Left hindlimb (tissue), 1 donor: ENCODE measurements around the gene LDB3.
A peak's percentile ranks its signal among the peaks of the same experiment; 100 is the strongest.

Experiments
- DNase-seq: peaks from one replicate; pipeline ENCODE4 v3.0.0-alpha.2; 2018

The LDB3 gene

DNA sequence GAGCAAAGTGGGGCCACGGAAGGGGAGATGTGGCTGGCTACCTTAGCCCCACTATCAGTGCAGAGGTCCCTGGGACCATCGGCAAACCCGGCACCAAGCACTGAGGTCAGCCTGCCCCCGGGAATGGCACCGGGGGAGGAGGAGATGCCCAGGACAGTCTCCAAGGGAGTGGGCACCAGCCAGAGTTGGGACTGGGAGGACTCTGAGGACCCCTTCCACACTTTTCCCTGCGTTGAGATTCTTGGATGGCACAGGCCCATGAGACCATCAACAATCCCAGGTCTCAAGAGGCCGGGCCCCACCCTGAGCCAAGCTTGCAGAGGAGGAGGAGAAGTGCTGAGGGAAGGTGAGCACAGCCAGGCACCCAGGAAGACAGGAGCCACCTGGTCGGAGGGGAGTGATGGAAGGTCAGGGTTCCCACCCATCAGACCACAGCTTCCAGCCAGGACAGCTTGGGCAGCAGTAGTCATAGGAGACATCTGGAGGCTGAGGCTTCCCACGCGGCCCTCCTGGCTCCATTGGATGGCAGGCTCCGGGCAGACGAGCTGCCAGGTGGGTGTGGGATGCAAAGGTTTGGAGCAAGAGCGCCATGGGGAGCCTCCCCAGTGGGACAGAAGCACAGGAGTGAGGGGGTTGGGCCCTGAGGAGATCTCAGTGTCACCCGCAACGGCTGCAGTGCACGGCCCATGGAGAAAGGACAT lies 16.5 kb upstream of the LDB3 start:
- DNase-seq, result no peak

DNA sequence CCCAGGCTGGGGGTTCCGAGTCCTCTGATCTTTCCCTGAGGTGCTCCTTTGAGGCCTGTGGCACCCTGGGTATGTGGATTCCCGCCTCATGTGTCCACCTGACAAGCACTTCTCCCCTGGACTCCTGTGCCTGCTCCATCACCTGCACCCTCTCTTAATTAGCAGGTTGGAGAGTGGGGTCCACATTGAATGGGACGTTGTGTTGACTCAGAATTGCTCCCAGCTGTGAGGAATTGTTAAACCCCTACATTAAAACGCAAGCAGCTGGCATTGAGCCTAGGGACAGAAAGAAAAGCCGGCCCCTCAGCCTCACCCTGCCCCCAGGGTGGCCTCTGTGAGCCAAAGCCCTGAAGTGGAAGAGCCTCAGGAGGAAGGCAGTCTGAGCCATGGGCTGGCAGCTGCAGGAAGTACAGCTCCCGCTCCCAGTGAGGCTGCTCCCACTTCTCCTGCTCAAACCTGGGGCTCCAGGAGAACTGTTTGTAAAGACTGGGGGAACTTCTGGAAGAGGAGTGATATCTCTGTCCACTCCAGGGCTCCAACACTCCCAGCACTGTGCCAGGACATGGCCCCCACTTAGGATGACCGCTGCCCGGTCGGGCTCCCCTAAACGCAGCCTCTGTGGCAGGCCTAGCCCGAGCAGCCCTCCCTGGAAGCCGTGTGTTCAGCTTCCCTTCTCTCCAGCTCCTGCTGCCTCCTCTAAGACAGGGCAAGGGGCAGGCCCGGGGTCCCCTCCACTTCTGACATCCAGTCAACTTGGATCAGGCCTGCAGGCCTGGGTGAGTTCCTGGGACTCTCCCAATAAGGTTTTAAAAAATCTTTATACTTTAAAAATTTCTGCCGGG lies 15.7 kb upstream of the LDB3 start:
- no peak for DNase-seq

DNA sequence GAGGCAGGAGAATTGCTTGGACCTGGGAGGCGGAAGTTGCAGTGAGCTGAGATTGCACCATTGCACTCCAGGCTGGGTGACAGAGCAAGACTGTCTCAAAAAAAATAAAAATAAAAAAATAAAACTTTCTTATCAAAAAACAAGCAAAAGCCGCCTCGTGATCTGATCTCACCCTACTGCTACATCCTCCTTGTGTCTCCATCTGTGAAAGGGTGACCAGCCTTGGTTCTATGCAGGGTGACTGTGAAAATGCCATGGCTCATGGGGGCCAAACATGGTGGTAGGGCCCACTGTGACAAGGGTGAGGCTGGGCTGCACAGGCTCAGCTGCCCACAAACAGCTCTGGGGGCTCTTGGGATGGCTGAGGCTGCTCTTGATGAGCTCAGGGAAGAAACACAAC lies 14.9 kb upstream of the LDB3 start:
- no peak for DNase-seq

DNA sequence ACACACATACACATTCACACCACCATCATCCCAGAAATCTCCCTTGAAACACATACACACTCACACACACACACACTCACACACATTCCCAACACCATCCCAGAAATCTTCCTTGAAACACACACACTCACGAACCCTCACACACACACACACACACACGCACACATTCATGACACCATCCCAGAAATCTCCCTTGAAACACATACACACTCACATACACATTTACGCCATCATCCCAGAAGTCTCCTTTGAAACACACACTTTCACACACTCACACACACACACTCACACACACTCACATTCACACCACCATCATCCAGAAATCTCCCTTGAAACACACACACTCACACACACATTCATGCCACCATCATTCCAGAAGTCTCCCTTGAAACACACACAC lies 14.3 kb upstream of the LDB3 start:
- no peak for DNase-seq

DNA sequence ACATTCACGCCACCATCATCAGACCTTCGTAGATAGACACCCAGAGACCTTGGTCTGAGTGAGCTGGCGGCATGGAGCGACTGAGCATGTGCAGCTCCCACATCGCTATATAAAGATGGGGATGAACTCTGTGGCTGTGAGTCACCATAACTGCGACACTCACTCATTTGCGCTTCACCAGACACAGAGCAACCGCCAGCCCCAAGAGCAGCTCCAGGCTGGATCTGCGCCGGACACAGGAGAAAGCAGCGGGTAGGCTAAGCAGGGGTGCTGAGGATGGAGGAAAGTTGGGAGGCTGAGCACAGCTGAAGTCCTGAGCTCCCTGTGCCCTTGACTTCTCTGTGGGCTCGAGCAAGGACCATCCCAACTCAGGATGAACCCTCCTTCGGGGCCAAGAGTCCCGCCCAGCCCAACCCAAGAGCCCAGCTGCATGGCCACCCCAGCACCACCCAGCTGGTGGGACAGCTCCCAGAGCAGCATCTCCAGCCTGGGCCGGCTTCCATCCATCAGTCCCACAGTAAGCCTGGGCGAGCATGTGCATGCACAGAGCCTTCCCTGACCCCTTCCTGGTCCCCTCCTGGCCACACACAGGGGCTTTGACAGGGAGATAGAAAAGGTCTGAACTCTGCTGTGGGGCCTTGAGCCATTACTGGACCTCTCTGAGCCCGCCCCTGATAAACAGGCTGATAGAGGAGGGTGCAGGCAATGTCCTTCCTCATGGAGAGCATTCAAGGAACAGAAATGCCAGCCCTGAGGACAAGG lies 13.7 kb upstream of the LDB3 start, which contains the start of gene OPN4:
Gene OPN4, plus strand, starts transcription at position 137 of the 762 bp plus-strand sequence. Its CDS starts 237 bp downstream, at position 374.
- peak; percentile 18 for DNase-seq

DNA sequence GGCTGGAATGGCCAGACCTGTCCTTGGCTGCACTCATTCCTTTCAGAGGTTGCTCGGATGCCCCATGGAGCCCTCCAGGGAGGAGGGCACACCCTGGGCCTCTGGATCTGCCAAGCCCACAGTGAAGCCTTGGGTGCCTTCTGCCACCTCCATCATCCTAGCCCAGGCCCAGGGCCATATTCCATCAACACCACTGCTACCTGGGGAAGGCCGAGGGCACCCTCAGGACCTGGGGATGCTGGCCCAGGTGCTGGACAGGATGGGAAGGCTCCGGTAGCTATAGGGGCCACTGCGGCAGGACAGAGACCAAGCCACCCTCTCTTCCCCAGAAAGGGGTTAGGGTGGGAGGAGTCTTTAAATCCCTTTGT lies 13.2 kb upstream of the LDB3 start:
- peak; percentile 1 for DNase-seq

DNA sequence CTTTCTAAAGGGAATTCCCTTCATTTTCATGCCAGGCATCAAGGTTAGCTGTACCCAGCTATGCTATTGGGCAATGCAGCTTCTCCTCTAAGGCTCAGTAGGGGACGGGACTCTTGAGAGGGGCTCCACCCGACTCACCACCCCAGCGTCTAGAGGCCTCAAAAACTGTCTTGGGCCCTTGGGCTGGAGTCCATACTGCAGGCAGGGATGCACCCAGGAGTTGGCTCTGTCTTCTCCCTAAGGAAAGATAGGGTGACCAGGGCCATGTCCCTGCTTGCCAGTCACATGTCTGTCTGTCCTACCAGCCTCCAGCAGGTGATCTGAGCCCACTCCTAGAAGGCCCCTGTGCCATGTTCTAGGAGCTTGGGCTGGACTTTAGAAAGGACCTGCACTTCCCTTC lies 12.7 kb upstream of the LDB3 start:
- peak; percentile 10 for DNase-seq

DNA sequence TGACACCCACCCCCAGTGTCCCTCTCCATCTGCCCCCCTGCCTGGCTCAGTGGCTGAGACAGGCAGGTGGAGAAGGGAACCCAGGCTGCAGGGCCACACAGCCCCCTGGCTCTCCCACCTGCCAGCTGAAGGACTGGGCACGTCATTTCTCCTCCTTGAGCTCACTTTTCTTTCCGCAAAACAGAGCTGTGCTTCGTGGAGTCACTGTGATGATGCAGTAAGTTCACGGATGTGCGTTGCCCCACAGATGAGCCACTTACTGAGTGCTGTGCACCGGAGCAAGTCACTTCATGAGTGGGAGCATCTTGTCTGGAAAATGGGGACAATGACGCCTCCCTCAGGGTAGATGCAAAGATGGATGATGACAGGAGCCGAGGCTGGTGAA lies 11.3 kb upstream of the LDB3 start:
- DNase-seq, result peak; percentile 15

DNA sequence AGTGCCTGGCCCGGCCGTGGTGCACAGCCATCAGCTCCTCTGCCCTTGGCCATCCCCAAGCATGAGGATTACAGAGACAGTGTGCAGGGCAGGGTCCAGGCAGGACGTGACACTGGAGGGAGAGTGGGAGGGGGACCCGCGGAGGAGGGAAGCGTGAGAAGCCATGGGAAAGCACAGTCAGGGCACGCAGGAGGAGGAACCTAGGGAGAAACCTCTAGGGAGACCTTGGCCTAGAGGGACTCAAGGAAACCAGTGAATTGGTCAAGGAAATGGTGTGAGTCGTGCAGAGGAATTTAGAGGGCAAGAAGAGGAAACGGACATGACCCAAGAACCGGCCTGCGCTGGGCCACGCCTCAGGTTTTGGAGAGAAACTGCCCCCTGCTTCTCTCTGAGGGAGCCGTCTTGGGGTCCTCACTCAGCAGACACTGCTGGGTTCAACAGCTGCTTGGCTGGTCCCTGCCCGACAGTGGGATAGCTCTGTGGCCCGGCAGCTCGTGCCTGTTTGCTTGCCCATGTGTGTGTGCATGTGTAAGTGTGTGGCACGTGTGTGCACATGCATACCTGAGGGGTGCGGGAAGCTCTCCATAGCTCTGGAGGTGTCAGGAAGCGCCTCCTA lies 10.8 kb upstream of the LDB3 start:
- peak; percentile 10 for DNase-seq

DNA sequence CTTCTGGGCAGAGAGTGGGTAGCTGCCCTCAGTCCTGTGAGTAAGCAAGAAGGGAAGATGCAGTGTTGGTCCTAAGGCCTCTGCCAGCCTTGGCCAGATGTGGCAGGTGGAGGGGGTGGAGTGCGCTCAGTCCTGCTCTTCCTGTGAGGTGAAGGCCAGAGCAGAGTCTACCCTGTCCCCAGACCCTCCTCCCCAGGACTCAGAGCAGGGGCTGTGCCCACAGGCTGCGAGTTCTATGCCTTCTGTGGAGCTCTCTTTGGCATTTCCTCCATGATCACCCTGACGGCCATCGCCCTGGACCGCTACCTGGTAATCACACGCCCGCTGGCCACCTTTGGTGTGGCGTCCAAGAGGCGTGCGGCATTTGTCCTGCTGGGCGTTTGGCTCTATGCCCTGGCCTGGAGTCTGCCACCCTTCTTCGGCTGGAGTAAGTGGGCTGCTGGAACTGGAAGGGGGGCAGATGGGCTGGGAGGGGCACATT lies 10.0 kb upstream of the LDB3 start:
- peak; percentile 5 for DNase-seq

DNA sequence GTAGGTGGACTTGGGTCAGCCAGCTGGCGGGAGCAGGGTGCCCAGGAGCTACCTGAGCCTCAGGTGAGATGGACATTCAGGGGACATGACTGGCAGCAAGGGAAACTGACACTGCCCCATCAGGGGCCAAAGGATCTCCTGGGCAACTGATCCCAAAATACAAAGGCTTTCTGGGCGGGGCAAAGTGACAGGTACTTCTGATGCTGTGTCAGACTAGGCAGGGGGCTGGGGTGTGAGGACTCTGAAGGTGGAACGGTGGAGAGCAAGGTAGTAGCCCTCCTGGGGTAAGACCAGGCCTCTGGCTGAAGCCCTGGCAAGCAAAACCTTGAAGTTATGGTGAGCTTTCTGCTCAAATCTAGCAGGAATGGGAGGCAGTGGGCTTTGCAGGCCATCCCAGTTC lies 9.6 kb upstream of the LDB3 start:
- peak; percentile 18 for DNase-seq

DNA sequence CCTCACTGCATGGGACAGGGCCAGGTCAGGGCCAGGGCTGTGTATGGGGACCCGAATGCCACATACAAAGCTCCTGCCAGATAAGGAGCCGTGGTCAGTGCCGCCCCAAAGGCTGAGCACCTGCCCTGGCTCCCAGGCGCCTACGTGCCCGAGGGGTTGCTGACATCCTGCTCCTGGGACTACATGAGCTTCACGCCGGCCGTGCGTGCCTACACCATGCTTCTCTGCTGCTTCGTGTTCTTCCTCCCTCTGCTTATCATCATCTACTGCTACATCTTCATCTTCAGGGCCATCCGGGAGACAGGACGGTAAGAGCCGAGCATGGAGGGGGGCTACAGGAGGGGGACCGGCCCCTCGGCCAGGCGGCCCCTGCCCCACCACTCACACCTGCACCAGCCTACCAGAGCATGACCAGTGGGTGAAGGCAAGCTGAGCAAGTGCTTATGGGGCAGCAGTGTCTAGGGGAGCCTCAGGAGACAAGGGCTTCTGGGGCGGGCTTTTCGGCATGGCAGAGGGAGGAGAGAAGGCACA lies 9.1 kb upstream of the LDB3 start:
- DNase-seq, result peak; percentile 13

DNA sequence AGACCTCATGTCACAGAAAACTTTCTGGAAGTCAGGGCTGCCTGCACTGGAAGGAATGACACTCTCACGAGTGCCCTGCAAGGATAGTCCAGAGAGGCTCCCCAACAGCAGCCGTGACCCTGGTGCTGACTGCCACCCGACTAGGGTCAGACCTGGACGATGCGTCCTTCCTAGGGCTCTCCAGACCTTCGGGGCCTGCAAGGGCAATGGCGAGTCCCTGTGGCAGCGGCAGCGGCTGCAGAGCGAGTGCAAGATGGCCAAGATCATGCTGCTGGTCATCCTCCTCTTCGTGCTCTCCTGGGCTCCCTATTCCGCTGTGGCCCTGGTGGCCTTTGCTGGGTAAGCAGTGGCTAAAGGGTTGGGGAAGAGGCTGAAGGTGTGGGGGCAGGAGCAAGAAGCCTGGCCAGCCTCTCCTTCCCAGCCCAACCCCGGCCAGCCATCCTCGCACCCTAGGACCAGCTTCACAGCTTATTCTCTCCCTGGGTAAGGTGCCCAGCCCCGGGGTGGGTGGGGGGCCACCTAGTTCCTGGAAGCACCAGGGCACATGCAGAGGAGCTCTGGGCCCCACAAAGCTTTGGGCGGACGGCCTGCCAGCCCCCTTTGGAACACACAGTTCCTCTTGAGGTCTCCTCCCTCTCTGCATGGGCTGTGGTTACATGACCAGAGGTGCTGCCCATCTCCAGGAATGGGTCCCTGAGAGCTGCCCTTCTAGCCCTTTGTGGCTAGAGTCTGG lies 8.4 kb upstream of the LDB3 start:
- peak; percentile 26 for DNase-seq

DNA sequence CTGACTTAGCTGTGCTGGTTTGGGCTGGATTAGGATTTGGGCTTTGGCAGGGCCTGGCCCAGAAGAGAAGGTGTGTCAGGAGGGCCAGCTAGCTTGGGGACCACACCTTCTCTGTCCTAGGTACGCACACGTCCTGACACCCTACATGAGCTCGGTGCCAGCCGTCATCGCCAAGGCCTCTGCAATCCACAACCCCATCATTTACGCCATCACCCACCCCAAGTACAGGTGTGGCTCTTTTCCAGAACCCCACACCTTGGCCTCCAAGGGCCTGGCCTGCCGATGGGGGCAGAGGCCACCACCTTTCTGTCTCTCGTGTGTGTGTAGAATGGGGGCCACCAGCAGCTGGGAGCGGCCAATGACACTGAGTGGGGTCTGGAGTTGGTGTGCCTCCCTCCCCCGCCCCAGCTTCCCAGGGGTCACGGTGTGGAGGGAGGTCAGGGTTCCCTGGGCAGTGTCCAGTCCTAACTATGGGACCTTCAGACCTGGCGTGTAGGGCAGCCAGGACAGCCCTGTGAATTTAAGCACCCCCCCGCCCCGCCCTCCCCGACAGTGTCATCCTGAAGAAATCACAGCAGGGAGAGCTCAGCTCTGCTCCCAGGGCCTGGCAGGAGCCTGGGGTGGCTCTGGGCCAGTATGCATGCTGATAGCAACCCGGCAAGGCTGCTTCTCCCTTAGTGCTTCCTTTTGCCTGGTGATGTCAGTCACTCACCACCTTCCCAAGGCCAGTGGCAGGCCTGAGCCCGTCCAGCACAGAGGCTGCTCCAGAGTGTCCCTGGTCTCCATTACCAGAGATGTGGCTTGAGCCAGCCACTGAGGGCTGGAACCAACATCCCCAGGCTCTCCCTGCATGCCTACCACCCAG lies 6.9 kb upstream of the LDB3 start:
- DNase-seq, result peak; percentile 32

DNA sequence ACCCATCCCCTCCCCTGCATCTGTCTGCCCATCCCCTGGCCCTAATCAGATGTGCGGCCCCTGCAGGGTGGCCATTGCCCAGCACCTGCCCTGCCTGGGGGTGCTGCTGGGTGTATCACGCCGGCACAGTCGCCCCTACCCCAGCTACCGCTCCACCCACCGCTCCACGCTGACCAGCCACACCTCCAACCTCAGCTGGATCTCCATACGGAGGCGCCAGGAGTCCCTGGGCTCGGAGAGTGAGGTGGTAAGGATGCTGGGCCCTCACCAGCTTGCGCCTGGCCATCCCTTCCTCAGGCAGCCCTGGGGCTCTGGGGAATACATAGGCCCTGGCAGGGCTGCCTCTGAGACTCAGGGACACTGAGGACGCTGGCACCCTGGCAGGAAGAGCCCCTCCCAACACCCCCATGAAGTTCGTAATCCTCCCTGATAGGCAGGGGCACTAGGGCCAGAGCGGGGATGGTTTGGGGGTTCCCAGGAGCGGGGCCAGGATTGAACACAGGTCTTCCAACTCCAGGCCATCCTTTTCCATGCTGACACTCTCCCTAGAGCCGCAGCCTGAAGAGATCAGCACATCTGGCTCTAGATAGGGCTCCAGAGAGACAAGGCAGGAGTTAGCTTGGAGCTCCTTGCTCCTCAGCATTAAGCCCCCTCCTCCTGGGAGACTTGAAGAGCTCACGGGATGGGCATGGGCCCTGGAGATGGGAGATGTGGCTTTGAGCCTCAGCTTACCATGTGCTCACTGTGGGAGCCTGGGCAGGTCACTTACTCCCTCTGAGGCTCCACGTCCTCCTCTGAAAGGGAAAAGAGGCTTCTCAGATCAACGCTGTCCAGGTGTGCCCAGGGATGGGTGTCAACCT lies 5.9 kb upstream of the LDB3 start:
- DNase-seq, result peak; percentile 24

DNA sequence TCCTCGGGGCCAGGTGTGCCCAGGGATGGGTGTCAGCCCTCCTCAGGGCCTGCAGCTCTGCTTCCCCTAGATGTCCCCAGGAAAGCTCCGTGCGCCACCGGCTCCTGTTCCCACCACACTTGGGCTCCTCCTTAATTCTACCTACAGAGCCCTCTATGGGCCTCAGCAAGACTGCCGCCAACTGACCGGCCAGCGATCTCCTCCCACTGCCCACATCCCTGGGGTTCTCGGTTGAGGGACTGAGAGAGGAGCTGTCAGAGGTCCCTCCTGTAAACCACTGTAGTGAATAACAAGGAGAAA lies 5.3 kb upstream of the LDB3 start:
- peak; percentile 23 for DNase-seq

DNA sequence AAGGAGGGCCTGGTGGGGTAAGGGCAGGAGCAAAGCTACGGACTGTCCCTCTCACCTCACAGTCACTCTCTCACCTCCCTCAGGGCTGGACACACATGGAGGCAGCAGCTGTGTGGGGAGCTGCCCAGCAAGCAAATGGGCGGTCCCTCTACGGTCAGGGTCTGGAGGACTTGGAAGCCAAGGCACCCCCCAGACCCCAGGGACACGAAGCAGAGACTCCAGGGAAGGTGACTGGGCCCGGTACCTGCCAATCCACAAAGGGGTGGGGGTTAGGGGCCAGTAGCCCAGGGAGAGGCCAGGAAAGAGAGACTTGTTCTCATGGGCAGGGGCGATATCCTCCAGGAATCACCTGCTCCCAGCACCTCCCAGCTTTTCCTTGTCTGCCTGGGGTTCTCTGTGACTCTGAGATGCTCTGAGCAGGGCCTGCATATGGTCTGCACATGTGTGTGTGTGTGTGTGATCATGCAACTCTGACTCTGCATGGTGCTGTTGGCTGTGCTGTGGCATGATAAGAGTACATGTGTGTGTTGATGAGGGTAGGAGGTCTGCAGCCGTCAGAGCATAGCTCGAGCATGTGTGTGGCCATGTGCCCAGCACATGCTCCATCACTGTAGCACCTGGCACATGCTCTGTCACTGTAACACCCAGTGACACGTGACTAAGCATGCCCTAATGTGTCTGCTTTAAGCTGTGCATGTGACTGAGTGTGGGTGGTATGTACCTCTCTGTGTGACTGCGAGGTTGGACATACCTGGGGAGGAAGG lies 4.6 kb upstream of the LDB3 start:
- DNase-seq, result peak; percentile 29

DNA sequence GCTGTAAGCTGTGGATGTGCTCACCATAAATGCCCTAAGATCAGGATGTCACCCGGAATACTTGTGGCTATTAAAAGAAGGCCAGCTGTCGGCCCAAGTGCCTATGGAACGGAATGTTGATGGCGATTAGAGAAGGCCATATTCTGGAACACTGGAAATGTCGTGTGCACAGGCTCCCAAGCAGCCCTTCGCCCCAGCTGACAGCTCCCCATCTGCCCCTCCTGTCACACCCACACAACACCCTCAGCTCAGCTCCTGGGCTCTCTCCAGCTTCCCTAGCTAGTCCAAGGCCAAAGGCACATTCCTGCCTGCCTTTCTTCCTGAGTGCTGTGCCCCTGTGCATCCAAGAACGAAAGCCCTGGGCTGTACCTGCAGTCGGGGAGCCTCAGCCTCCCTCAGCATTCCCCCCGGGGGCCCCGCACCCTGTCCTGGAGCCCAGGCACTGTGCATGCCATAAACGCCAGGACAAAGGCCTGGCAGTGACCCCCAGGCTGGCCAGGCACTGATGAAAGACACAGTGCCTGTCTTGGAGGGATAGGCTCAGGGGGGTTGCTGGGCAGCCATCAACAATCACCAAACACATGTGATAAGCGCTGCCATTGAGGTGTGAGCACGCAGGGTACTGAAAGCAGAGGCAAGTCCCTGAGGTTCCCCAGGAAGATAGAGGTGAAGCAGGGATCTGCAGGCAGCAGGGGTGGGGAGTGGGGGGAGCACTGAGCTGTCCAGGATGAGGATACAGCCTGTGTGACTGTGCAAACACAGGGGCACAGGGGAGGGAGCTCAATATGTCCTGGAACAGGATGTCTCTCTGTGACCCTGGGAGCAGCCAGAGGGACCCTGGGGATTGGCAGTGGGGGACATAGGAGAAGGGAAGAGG lies 3.7 kb upstream of the LDB3 start:
- DNase-seq, result no peak
